Pancreas (tissue), 10 donors: Measurements from ENCODE around the gene PTRH1. TPM values are rescaled to one million over a fixed set of nuclear protein-coding genes. Genes with fewer than 3 reads are reported as not detected.

Source experiments
- ATAC-seq, 4 donors: fragments of 200-7000 bp; cut with Tn5 transposase; one replicate each; pipeline versions ENCODE4 v1.8.0 to v1.9.1; 2020; ENCODE audit warnings: mild to moderate bottlenecking in 4 of 4, moderate library complexity in 4 of 4
- DNase-seq, 6 donors: peaks; one replicate each; pipeline ENCODE4 v3.0.0-alpha.2; 2020
- FAIRE-seq: peaks from 2 replicates; lab custom pipeline; 2012; peaks lifted over from hg19 to GRCh38; lab: Jason Lieb, UNC
- H3K27ac ChIP-seq, 4 donors: fragments of 200-600 bp; sonication (generic); 1 replicate in 3 of 4; 2 replicates in 1 of 4; pipeline versions ENCODE4 v1.5.0 to v1.8.0; 2020
- H3K27me3 ChIP-seq, 4 donors: fragments of 200-600 bp; one replicate each; pipeline ENCODE4 v1.8.0; 2021
- H3K36me3 ChIP-seq, 3 donors: fragments of 200-600 bp; sonication (generic) in 1 of 3; one replicate each; pipeline versions ENCODE4 v1.5.0 to v1.8.0; 2020 to 2021
- H3K4me1 ChIP-seq, 3 donors: fragments of 200-600 bp; one replicate each; pipeline ENCODE4 v1.8.0; 2021
- H3K4me3 ChIP-seq, 4 donors: fragments of 200-600 bp; sonication (generic) in 2 of 4; one replicate each; pipeline versions ENCODE4 v1.5.0 to v1.8.0; 2020 to 2021
- H3K9me3 ChIP-seq, 4 donors: fragments of 200-600 bp; one replicate each; pipeline ENCODE4 v1.8.0; 2021
- WGBS, 2 donors: extraction: QIAGEN DNeasy Blood & Tissue Kit; methylation state at CpG; one replicate each; pipeline ENCODE4 v1.1.7; 2013; 5-methylcytosine and 5-hydroxymethylcytosine counted together
- intact Hi-C, 3 donors: fragments of 100-400 bp; cut with DNase I; formaldehyde crosslinking; loops; one replicate each; pipeline versions ENCODE4 v1.11.1 to v1.14.2; 2022
- polyA plus RNA-seq, 2 donors: library from polyadenylated mRNA; stranded (reverse); fragments of 200-250 nt; gene quantifications; one replicate each; pipeline ENCODE4 v1.2.3, GENCODE V29; 2013
- total RNA-seq, 6 donors: library from RNA; stranded (reverse); fragmentation: NEBNext Ultra II Directional in 4 of 6; extraction: Animal tissue kit (Norgen Biotek cat#: 25700) in 4 of 6; gene quantifications; one replicate each; pipeline versions ENCODE4 v1.2.1 to v1.2.4, GENCODE V29; 2021 to 2023
- TF ChIP-seq, protein P1 (sequence below), 4 donors: fragments of 200-600 bp; sonication (generic) in 3 of 4; IDR thresholded peaks; one replicate each; pipeline versions ENCODE4 v1.5.0 to v1.8.0; 2021; ENCODE audit warnings: antibody characterized with exemption in 4 of 4
- donor health status: healthy with polysubstance abuse.
- donor health status: DM: no; HTN: no; CAD: no; lungs with moderate emphysema.
- donor health status: DM: no; HTN: no; CAD: no.
- donor health status: control.
- donor health status: control.
- donor health status: Bipolar disorder and iron deficiency.
- donor health status: DM: yes; HTN: yes; CAD: no.
- donor health status: DM: no; HTN: no; CAD: no.
- donor health status: DM: no; HTN: no; CAD: no.
- donor health status: DM: yes; HTN: yes; CAD: no.

The PTRH1 gene
- total and polyA plus RNA-seq, 8 donors: 5.6 to 13.4 (median 10.3) TPM

DNA sequence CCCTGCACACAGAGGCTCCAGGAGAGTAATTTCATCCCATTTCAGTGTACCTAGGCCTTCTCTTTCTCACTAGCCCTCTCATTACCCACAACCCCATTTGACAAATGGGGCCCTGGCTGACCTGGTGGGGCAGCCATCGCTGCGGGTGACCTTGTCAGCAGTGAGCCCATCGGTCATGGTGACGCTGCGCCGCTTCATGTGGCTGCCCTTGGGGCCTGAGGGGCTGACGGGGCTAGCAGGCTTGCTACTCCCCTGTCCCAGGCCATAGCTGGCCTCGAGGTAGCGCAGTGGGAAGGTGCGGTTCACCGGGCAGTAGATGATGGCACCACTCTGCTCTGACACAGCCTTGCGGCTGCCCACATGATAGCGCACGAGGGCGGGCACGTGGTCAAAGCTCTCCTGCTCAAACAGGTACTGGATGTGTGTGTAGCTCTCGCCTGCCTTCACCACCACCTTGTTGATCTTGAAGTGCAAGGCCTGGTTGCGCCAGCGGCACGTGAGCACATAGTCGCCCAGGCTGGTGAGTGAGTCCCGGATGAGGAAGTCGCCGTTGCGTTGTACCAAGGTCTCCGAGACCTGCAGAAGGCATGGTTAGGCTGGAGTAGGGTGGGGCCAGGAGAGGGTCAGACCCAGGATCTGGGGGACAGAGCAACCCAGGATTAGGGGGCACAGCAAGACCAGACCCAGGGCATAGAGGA, 33.8 kb upstream of the PTRH1 start:
- DNase-seq: no peak
- Histone ChIP-seq H3K27me3 (peaks cover 0 to 7% (median 1%) of the 10 kb centered on the region in 4 donors), H3K4me1 (no peaks in the 10 kb centered on the region), H3K4me3 (no peak overlapping the region), H3K9me3 (no peaks in the 10 kb centered on the region), H3K36me3 (no peaks in the 10 kb centered on the region), H3K27ac (no peak overlapping the region)
- TF ChIP-seq, protein P1, sequence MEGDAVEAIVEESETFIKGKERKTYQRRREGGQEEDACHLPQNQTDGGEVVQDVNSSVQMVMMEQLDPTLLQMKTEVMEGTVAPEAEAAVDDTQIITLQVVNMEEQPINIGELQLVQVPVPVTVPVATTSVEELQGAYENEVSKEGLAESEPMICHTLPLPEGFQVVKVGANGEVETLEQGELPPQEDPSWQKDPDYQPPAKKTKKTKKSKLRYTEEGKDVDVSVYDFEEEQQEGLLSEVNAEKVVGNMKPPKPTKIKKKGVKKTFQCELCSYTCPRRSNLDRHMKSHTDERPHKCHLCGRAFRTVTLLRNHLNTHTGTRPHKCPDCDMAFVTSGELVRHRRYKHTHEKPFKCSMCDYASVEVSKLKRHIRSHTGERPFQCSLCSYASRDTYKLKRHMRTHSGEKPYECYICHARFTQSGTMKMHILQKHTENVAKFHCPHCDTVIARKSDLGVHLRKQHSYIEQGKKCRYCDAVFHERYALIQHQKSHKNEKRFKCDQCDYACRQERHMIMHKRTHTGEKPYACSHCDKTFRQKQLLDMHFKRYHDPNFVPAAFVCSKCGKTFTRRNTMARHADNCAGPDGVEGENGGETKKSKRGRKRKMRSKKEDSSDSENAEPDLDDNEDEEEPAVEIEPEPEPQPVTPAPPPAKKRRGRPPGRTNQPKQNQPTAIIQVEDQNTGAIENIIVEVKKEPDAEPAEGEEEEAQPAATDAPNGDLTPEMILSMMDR (IDR thresholded peaks at IDR 0.05): no peak
- ATAC-seq: no peak
- 83 to 89% methylated on average over 26 of the region's 26 CpGs for WGBS, 2 donors
- intact Hi-C loops: no loop called here
- no peak for FAIRE-seq

DNA sequence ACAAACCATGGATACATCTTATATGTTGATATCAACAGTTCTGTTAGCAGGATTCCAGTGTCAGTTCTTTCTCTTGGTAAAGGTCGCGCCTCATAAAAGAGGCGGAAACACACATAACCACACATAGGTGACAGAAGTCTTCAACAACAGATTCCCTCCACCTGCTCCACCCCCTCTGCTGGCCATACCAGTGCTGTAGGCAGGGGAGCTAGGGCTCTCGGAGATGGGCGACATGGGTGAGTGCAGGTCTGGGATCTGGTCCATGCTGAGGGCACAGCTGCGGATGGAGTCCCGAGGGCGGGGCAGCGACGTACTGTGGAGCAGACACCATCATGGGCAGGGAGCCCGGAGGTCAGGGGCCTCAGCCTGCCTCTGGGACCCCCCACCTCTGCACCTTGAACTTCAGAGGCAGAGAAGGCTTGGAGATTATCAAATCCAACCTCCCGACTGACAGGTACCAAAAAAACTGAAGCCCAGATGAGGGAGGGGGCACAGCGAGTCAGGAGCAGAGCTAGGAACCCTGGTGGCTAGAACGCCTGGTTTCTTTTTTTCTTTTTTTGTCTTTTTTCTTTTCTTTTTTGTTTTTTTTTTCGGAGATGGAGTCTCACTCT, 31.6 kb upstream of the PTRH1 start:
- intact Hi-C loops: no loop called here
- no peaks in the 10 kb centered on the region for H3K4me1 ChIP-seq
- no peak overlapping the region for H3K4me3 ChIP-seq
- no peaks in the 10 kb centered on the region for H3K36me3 ChIP-seq
- no peaks in the 10 kb centered on the region for H3K9me3 ChIP-seq
- ATAC-seq (no peak), FAIRE-seq (no peak), DNase-seq (no peak)
- H3K27me3 ChIP-seq: no peaks in the 10 kb centered on the region
- H3K27ac ChIP-seq: no peak overlapping the region
- WGBS, 2 donors: 57 to 63% methylated on average over 15 of the region's 15 CpGs
- TF ChIP-seq, protein P1 (IDR thresholded peaks at IDR 0.05): no peak

DNA sequence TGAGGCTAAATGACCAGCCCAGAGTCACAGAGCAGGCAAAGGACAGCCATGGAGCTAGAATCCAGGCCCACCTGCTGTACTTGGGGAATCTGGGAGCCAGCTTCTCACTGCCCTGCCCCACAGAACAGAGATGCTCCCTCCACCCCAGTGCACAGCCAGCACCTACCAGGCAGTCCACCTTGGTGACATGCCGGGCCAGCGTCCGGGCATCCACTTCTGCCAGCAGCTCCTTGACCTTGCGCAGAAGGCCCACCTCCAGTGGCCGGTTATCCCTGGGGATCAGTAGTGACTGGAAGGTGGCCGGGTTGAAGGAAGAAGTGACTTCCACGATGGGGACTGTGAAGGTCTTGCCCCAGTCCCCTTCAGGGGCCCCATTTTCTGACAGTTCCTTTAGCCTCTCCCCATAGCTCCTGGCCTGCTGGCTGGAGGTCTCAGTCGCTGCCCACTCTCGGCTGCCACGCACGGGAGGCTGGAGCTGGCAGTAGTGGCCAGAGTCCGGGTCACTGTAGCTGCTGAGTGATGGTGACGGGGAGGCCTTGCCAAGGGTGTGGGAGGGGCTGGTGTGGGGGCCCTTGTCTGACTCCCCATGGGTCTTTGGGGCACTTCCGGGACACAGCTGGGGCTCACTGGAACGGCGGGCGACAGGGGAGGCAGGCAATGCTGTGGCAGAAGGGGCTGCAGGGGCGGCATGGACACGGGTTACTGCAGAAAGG, 29.1 kb upstream of the PTRH1 start:
- no peak overlapping the region for H3K27ac ChIP-seq
- no peaks in the 10 kb centered on the region for H3K9me3 ChIP-seq
- no peak for ATAC-seq
- H3K4me3 ChIP-seq: no peak overlapping the region
- FAIRE-seq: no peak
- no peaks in the 10 kb centered on the region for H3K4me1 ChIP-seq
- H3K36me3 ChIP-seq: no peaks in the 10 kb centered on the region
- 81 to 90% methylated on average over 19 of the region's 19 CpGs for WGBS, 2 donors
- no peaks in the 10 kb centered on the region for H3K27me3 ChIP-seq
- DNase-seq: peak in 1 of 6 donors; percentile 57
- intact Hi-C loops: no loop called here
- TF ChIP-seq, protein P1 (IDR thresholded peaks at IDR 0.05): no peak

DNA sequence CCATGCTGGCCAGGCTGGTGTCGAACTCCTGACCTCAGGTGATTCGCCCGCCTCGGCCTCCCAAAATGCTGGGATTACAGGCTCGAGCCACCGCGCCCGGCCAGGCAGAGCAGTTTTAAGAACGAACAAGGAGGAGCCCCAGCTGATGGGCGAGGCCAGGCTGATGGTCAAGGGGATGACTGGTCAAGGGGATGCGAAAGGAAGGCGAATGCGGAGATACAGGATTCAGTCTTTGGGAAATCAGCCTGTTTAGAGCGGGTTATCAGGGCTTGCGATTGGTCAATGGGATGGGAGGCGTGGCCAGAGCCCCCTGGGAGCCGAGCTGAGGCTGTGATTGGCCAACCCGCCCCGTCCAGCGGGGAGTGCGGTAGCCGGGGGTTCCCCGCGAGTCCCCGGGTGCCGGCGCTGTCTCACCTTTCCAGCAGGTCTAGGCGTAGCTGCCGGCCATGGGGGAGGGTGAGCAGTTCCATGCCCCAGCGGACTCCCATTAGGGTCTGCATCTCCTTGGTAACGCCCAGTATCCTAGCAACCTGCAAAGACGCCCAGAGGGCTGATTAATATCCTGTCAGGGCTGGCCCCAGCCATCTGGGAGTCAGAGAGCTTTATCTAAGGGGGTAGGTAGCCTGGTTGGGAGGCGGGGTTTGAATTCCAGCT, 27.1 kb upstream of the PTRH1 start:
- Histone ChIP-seq H3K27ac (peak overlapping the region in 1 of 4 donors; percentile 37), H3K36me3 (no peaks in the 10 kb centered on the region), H3K4me1 (no peaks in the 10 kb centered on the region), H3K27me3 (no peaks in the 10 kb centered on the region), H3K4me3 (peak overlapping the region in 2 of 4 donors; percentile 21 to 33), H3K9me3 (no peaks in the 10 kb centered on the region)
- ATAC-seq: peak; percentile 26 to 79 (median 72)
- DNase-seq: peak in 4 of 6 donors; percentile 36 to 59 (median 46)
- no peak for FAIRE-seq
- TF ChIP-seq, protein P1 (IDR thresholded peaks at IDR 0.05): no peak
- WGBS, 2 donors: 17 to 21% methylated on average over 33 of the region's 33 CpGs
- intact Hi-C loops: no loop called here
